ENCODE data around the gene NTM.
A peak's percentile ranks its signal among the peaks of the same experiment; 100 is the strongest.

The NTM gene

DNA sequence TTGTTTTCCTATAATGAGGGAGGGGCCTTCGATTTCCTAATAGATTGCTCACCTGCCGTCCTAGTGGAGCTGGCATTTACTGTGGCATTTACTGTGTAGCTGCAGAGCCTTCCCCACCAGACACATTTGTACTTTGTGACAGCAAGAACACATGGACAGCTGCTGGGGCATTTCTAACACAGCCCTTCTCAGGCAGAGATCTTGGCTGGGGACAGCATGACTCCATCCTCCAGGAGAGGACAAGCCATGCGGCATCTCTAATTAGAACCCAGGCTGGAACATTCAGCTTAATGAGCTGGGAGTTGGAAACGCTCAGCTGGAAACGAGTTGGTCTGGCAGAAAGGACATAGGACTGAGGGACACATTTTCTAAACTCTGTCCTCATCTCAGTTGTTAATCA is 887.5 kb downstream of the NTM start:
- DNase-seq: no peak

DNA sequence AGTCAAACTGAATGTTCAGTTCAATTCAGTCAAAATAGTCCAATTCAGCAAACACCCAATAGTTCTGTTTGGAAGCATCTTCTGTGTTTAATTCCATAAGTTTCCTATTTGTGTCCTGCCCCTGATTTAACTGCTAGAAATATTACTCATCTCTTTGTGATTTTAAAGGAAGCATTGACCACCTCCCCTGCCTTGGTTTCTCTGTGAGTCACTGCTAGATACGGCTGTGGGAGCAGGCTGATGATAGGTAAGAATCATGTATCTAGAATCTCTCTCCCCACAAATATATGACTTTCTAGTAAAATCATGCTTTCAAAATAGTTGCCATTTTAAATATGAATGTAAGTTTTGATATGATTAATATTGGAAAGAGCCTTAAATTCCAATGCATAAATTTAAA is 888.5 kb downstream of the NTM start:
- DNase-seq: no peak

DNA sequence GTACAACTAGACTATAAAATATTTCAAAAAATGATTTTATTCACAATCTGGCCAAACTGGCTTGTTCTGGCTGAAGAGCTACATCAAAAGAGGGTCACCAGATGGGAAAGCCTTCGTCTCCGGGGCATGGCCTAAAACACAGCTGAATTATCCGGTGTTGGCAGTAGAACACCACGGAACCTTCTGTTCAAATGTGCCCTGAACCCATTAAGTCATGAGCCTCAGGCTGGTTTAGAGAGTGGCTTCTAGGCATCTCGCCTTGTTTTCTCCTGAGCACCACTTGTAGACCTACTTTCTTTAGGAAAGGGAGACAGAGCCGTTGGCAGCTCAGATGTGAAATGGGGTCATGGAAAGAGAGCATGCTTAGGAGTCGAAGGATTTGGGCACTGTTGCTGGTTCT is 890.2 kb downstream of the NTM start:
- no peak for DNase-seq

DNA sequence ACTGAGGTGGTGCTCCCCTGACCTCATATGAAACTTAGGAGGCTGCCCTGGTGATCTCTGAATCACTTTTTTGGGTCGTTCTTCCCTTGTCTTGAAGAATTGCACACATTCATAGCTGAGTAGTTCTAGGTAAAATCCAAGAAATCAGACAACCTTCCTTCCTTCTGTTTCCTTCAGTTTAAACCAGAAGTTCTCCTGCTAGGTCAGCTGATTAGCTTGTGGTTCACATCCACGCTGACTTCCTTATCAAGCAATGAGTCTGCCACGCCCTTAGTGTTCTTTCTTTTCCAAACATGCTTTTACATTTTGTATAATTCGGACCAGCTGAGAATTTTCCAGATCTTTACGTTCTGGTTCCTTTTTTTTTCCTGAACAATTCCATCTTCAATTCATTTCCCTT is 892.8 kb downstream of the NTM start:
- DNase-seq: no peak

DNA sequence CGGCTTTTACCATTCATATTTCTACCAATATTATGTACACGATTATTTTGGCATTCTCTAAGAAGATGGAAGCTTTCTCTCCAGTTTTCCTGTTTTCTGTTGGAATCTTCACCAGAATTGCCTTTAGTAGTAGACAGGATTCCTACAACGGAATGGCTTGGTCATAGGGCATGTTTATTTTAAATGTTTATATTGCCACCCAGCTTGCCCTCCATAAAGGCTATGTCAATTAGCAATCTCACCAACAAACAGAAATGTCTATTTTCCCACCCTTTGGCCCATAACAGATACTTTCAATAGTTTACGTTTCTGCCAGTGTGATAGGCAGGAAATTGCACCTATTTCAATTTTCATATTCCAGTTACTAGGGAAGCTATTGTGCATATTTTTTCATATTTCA is 893.5 kb downstream of the NTM start:
- DNase-seq: no peak

DNA sequence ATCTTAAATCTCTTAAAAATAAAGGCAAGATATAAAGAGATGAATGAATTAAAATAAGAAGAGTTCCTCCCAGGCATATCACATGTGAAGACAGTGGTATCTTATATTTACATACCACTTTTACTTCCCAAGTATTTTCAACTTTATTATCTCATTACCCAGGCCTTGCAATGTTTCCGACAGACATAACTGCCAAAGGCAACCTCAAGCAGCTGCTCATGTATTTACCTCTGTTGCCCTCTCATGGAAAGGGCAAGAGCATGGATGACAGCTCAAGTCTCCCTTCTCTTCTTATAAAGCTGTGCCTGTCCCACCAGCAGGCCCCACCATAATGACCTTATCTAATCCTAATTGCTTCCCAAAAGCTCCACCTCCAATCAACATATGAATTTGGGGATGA is 894.2 kb downstream of the NTM start:
- no peak for DNase-seq

DNA sequence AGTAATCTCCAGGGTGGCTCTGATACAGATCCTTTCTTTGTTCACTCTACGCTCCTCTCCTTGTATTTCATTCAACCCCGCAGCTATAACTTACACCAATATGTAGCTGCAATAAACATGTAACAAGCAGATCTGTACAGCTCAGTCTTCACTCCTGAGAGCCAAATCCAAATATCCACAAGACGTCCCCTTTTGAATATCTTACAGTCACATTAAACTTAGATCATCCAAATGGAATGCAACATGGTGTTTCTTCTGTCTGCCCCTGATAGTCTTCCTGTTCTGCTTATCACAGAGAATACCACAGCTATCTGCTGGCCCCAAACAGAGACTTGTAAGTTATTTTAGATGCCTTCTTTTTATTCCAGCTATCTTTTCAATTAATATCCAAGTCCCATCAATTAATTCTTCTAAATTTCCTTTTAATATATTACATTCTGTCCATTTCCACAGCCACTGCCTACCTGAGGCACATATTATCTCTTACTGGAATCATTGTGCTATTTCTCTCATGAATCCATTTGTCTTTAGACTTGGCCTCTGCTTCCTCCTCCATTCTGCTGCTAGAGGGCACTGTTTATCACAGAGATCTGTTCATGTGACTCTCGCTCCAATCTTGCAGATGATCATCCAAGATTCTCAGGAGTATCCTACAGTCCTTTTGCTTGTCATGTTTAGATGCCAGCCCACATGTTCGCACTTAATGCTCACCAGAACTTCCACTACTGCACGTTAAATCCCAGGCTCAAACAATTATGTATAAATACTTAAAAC is 908.6 kb downstream of the NTM start:
- peak; percentile 18 for DNase-seq

DNA sequence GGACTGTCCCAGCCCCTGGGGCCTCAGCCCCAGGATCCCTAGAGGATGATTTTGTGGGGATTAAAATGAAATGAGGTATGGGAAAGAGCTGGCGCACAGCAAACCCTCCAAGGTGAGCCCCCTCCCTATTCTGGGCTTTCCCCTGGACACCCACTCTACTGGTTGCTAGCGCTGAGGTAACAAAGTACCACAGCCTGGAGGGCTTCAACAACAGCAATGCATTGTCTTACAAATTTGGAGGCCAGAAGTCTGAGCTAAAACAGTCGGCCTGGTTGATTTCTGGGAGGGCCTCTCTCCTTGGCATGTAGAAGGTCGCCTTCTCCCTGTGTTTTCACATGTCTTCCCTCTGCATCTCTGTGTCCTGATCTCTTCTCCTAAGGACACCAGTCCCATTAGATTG is 913.6 kb downstream of the NTM start:
- no peak for DNase-seq

DNA sequence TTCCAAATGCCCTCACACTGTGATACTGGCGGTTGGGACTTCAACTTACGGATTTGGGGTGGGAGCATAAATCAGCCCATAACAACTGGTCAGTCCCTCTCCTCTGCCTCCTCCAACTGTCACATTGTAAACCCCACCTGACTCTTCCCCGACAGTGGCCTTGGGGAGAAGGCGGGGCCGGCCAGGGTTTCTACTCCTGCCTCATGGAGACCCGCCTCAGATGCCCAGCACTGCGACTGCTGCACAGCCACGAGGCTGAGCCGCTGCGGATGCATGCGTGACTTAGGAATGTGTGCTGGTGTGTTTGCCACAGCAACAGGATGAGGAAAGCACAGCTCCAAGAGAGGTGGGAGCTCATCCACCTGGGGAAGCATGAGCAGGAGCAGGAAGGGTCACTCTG is 914.2 kb downstream of the NTM start:
- no peak for DNase-seq

DNA sequence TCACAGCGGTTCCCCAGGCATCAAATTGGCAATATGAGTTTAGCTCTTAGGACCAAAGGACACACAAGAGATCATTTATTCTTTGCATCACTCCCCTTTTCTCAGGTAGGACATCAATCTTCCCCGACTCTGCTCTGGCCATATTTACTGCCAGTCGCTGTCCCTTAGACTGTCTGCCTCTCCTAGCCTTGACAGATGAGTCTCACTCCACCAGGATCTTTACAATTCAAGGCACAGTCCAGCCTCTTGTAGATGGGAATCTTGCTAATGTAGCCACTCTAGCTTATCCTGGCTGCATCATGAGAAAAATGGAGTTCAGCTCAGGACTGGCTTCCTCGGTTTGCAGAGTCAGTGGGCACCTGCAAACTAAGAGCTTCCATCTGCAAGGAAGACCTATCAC is 915.2 kb downstream of the NTM start:
- DNase-seq: no peak

DNA sequence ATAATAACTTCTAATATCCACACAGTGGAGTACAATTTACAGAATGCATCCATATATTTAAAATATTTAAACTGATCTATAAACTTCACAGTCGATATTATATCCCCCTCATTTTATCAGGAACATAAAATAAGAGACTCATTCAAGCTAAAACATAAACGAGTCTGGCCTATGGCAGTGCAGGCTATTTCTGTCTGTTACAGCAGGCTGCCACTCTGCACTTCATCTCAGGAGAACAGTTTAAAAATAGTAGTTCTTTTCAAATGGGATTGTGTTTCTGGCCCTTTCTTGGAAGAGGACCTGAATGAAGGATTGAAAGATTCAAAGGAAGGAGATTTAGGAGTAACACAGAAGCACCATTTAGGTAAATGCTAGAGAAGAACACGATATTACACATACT is 915.7 kb downstream of the NTM start:
- DNase-seq: no peak

DNA sequence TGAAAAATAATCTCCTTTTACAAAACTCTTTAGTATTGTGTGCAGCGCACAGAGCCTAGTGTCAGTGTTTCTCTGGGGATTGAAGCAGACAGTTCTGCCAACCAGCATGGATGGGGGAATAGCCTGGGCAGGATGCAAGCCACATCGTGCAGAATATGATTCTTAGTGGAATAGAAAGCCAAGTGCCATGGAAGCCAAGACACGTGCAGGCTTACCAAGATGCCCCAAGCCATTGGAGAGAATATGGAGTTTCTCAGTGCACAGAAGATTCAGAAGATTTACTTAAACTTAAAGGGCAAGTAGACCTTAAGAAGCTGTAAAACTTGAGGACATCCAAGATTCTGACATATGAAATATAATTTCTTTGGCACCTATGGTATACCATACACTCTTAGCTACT is 917.6 kb downstream of the NTM start:
- DNase-seq: no peak

DNA sequence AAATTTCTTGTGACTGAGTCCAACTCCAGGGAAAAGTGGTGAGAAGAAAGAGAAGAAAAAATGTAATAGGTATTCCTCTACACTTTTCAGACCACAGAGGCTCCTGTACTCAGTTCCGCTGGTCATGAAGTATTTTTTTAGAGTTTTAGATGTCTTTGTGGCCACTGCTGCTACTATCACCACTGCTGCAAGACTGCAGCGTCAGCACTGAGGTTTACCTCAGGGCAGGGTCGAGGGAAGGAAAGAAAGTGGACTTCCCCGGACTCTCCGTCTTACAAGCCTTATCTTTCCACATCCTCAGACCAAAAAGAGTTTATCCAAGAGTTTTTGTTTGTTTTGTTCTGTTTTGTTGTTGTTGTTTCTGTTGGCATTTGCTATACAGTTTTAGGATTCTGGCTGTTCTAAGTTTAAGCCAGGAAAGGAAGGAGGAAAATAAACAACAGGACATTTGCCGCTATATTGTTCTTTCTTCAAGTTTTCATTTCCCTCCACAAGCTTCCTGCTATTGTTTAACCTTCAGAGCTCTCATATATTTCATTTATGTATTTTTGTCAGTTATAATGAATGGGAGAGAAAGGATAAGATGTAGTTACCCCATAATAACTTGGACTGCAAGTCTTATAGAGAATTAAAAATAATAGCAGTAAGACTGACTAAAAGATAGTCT is 919.3 kb downstream of the NTM start:
- DNase-seq: no peak

DNA sequence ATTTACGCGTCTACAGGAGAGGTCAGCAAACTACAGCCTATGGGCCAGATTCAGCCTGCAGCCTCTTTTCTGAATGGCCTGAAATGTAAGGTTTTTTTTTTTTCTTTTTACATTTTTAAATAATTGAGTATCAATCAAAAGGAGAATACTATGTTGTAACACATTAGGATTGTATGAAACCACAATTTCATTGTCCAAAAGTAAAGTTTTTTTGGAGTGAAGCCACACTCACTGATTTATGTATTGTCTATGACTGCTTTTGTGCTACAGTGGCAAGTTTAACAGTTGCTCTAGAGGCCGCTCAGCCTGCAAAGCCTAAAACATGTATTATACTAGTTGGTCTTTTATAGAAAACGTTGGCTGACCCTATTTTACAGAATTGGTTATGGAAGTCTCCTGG is 923.2 kb downstream of the NTM start:
- DNase-seq: no peak

DNA sequence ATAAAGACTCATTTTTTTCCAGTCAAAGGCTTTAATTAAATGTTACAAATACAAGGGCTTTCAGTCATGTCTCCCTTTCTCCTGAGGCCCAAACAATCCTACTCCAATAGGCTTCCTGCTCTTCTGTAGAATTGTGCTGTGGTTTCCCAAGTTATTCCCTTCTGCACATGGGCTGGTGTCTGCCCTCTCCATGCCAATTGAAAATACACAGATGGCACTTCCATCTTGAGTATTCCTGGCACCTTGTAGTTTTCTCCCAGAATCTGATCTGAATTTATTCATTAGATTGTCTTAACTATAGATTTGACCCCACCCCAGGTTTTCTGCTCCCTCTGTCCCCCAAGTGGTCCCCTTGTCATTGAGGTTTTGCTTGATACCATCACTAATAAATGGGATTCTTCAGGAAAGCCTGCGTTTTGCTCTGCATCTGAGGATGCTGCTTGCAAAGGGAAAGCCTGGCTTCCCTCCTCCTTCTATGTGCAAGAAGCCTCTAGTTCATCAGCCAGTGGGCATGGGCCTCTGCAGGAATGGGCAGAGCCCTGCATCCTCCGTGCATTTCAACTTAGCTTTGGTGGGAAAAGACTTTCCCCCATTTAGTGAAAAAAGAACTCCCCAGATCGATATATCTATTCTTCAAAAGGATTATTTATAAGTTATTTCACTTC is 926.7 kb downstream of the NTM start:
- no peak for DNase-seq

DNA sequence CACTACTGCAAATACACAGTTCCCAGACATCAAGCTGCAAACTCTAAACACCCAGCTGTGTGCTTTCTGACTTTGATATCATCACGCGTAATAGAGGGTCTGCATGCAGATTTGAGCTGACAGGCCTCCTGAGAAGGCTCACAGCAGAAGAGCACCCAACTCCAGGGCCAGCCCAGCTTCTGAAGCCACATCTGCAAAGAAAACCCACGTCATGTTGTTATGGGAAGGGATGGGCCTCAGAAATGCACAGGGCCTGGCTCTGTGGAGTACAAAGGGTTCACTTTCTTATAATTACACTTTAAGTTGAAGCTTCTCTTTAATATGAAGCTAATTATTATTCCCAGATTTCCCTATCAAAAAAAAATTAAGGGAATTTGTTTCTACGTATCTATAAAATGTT is 927.9 kb downstream of the NTM start:
- DNase-seq: no peak

DNA sequence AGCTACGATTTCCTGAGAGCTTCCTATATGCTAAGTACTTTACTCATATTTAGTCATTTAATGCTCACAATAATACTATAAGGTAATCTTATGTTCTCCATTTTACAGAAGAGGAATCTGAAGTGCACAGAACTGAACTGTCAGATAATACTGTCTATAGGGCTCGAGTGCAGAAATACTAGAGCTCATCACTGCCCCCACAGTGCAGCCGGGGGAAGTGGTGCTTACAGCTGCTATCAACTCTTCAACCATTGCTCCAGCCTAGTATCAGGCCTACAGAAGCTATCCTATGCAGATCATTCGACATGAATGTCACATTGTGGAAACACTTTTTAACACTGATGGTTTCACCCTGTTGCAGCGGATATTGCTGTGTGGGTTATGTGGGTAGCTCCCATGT is 929.9 kb downstream of the NTM start:
- DNase-seq: no peak

DNA sequence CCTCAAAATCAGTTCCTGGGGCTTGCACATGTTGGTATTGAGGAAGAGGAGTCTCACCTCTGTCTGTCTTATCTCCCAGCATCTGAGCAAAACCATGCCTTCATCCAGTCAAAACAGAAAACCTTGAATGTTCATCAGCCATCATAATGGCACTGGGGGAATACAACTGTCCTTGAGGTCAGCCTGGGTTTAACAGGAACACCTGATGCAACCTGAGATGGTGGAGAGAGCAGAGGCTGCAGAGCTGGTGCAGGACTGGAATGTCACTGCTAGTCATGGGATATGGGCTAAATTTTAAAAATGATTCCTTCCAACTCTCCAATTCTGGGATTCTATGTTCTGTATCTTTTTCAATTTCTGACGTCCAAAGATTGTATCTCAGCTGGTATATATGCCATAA is 931.0 kb downstream of the NTM start:
- no peak for DNase-seq

DNA sequence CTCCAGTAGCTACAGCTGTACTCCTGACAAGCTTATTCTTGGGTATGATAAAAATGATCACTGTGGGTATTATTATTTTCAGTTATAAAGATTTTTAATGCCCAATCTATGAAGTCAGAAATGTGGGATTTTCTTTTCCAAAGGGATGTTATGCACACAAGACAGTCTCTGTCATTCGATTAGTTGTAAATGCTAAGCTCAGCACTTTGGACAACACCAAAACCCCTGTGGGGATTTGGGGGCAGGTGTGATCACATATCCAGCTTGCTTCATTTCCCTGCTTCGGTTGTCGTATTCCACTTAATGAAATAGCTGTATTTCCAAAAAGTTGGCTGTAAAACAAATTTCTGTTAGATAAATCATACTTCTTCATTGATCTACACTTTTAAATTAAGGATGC is 931.5 kb downstream of the NTM start:
- DNase-seq: no peak

DNA sequence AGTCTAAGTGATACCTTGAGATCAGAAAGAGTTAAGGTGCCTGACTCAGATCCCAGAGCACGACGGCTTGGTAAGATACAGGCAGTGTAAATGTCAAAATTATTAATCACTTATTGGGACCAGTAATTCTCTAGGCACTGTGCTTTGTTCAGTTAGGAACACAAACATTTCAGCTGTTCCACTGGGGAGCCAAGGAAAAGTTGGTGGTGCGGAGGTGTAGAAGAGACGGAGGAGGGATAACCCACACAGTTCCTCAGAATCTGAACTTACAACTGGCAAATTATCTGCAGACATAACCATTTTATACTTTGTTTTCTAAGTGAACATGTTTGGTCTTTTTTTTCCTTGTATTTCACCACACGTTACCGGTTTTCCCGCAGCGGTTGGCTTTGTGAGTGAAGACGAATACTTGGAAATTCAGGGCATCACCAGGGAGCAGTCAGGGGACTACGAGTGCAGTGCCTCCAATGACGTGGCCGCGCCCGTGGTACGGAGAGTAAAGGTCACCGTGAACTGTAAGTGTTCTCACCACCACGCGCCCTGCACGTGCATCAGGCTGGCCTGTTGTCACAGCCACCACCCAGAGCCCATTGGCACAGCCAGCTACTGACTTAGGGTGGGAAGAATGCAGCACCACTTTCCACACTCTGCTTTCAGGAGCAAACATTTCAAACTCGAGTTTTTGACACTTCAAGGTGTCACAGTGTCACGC is 937.0 kb downstream of the NTM start:
- DNase-seq: no peak

DNA sequence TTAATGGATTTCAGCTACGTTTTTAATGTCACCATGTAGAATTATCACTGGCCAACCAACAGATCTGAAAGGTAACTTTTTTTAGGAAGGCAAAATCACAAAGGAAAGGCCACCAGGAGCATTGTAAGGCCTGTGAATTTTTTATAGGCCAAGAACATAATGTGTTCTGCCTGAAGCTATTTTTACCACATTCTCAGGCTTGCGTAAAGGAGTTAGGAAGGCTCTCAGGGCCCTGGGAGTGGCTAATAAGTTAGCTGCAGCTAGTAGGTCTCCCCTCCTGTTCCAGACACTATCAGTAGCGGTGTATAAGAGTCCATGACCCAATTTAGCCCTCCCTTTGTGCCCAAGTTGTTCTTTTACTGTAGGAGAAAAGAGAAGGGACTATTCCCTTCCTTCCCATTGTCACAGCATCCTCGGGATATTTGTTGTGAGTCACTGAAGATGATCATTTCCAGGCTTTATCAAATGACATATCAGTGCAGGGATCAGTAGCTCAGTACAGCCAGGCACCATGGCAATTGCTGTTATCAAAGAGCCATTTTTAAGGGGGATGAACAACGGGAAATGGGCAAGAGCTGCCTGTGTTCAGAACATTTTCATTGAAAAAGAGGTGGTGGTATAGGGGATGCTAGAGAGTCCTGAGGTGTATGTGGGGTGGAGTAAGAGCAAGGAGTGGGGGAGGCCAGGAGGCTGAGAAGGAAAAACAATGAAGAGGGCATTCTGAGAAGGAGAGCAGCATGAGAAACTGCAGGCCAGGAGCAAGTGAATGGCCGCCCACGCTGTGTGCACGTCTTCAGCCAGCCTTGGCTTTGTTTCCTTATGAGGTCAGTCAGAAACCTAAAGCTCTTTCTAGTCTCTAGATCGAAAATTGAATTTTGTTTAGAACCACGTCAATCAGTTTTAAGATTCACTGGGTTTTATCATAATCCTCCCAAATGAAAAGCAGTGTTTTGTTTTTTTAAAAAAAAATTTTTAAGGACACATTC is 940.3 kb downstream of the NTM start:
- no peak for DNase-seq

DNA sequence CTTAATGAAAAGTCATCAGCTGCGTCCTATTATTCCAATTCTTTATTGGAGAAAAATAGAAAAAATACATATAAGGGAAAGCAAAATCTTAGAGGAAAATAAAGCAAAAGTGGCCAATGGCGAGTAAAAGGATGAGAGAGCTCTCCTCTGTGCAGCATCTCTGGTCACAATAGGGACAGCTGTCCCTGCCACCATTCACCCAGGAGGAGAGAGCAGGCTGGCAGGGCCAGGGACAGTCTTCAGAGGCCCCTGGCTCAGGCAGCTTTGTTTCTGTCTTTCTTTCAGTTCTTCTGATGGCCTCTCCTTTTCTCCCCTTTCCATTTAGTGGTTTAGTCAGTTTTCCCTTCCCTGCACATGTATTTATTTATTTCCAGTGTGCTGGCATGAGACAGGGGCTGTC is 941.3 kb downstream of the NTM start:
- no peak for DNase-seq
